Endothelial cell of umbilical vein (primary cell): ENCODE results near the gene ORC6. TPM values are rescaled to one million over a fixed set of nuclear protein-coding genes. Genes with fewer than 3 reads are reported as not detected.

Experiments
- BruUV-seq: library from RNA; stranded (reverse); fragments of 400-500 nt; replicated peaks from 2 replicates; lab custom pipeline; 2021; lab: Mats Ljungman, UMichigan
- CTCF ChIA-PET: fragments of 300-600, 350-600 bp; sonication (Branson Sonifier 250); formaldehyde crosslinking; loops from one replicate; lab custom pipeline; 2021; ENCODE audit warnings: antibody characterized with exemption, inconsistent platforms; lab: Charles Lee
- POLR2A ChIA-PET: fragments of 300-600, 350-600 bp; sonication (Branson Sonifier 250); formaldehyde crosslinking; loops from one replicate; lab custom pipeline; 2021; ENCODE audit warnings: antibody characterized with exemption, inconsistent platforms; lab: Charles Lee
- DNase-seq: peaks from one replicate; pipeline ENCODE4 v3.0.0-alpha.2; 2011; ENCODE audit warnings: low read depth, low spot score
- FAIRE-seq: peaks from 2 replicates; lab custom pipeline; 2011; peaks lifted over from hg19 to GRCh38; lab: Jason Lieb, UNC
- H2AFZ ChIP-seq: 2 replicates; pipeline ENCODE4 v1.6.0; 2012; ENCODE audit warnings: low read depth, low read length, control low read depth, inconsistent platforms
- H3K27ac ChIP-seq: 2 replicates; pipeline ENCODE4 v1.5.1; 2011; ENCODE audit warnings: low read depth, mild to moderate bottlenecking, control low read depth, low read length, moderate library complexity; ENCODE audit not compliant: insufficient read depth
- H3K27me3 ChIP-seq, 2 experiments: 2 replicates each; pipeline versions ENCODE4 v1.6.0 to v1.6.1; 2011; ENCODE audit warnings: low read length in 2 of 2, mixed read lengths in 1 of 2; ENCODE audit not compliant: control insufficient read depth in 2 of 2, insufficient read depth in 2 of 2
- H3K36me3 ChIP-seq, 2 experiments: 2 replicates in 1 of 2; 3 replicates in 1 of 2; pipeline ENCODE4 v1.5.1; 2011; ENCODE audit warnings: low read length in 2 of 2, mild to moderate bottlenecking in 1 of 2, moderate library complexity in 1 of 2; ENCODE audit not compliant: control insufficient read depth in 2 of 2, insufficient read depth in 2 of 2; ENCODE audit errors: extremely low read depth in 1 of 2
- H3K4me1 ChIP-seq: 3 replicates; pipeline ENCODE4 v1.5.1; 2011; ENCODE audit warnings: mild to moderate bottlenecking, low read length; ENCODE audit not compliant: control insufficient read depth, insufficient read depth; ENCODE audit errors: extremely low read depth
- H3K4me2 ChIP-seq: 2 replicates; pipeline ENCODE4 v1.6.1; 2011; ENCODE audit warnings: low read length, control low read depth, mixed read lengths; ENCODE audit not compliant: insufficient read depth
- H3K4me3 ChIP-seq, 3 experiments: fragments of 200-600 bp in 1 of 3; sonication (generic), shearing (Covaris generic) in 1 of 3; replicated peaks in 1 of 3; 2 replicates each; pipeline ENCODE4 v1.5.1; 2011 to 2016; ENCODE audit warnings: control low read depth in 3 of 3, low read length in 3 of 3, mild to moderate bottlenecking in 2 of 3, inconsistent platforms in 1 of 3, low read depth in 1 of 3, moderate library complexity in 1 of 3; ENCODE audit not compliant: insufficient read depth in 1 of 3
- H3K79me2 ChIP-seq: 2 replicates; pipeline ENCODE4 v1.6.0; 2012; ENCODE audit warnings: low read length, inconsistent platforms; ENCODE audit not compliant: control insufficient read depth, insufficient read depth
- H3K9ac ChIP-seq: replicated peaks from 2 replicates; pipeline ENCODE3; 2011; ENCODE audit warnings: low read length, control low read depth; ENCODE audit not compliant: insufficient read depth; ENCODE audit errors: extremely low read depth
- H3K9me1 ChIP-seq: replicated peaks from 3 replicates; pipeline ENCODE4 v1.6.0; 2011; ENCODE audit warnings: mild to moderate bottlenecking, low read length; ENCODE audit not compliant: control insufficient read depth, insufficient read depth; ENCODE audit errors: extremely low read depth
- H3K9me3 ChIP-seq: replicated peaks from 2 replicates; pipeline ENCODE4 v1.5.1; 2012; ENCODE audit warnings: low read length, inconsistent platforms; ENCODE audit not compliant: control insufficient read depth, insufficient read depth
- H4K20me1 ChIP-seq: replicated peaks from 2 replicates; pipeline ENCODE3; 2011; ENCODE audit warnings: mild to moderate bottlenecking, low read length; ENCODE audit not compliant: control insufficient read depth, insufficient read depth; ENCODE audit errors: extremely low read depth
- EZH2 ChIP-seq: IDR thresholded peaks from 2 replicates; pipeline ENCODE4 v1.6.1; 2012; ENCODE audit warnings: borderline replicate concordance, low read depth, mild to moderate bottlenecking, moderate library complexity, low read length, inconsistent platforms; ENCODE audit not compliant: severe bottlenecking
- FOS ChIP-seq: IDR thresholded peaks from 2 replicates; pipeline ENCODE4 v1.6.1; 2011; ENCODE audit warnings: mild to moderate bottlenecking, low read length, moderate library complexity, borderline replicate concordance; ENCODE audit not compliant: insufficient read depth
- GATA2 ChIP-seq: IDR thresholded peaks from 2 replicates; pipeline ENCODE4 v1.7.0; 2011; ENCODE audit warnings: low read depth, mild to moderate bottlenecking, moderate library complexity, mixed read lengths, low read length; ENCODE audit not compliant: insufficient read length, insufficient read depth
- JUN ChIP-seq: IDR thresholded peaks from 2 replicates; pipeline ENCODE4 v1.6.1; 2011; ENCODE audit warnings: borderline replicate concordance, low read depth; ENCODE audit not compliant: insufficient read length, insufficient read depth
- MAX ChIP-seq: IDR thresholded peaks from 2 replicates; pipeline ENCODE4 v1.6.1; 2011; ENCODE audit not compliant: insufficient read depth, insufficient read length
- POLR2A ChIP-seq: IDR thresholded peaks from 2 replicates; pipeline ENCODE4 v1.6.1; 2012; ENCODE audit warnings: low read depth, mild to moderate bottlenecking, control low read depth, low read length
- POLR2AphosphoS5 ChIP-seq: IDR thresholded peaks from 2 replicates; pipeline ENCODE4 v1.6.1; 2012; ENCODE audit warnings: low read depth, mild to moderate bottlenecking, control low read depth, low read length, moderate library complexity; ENCODE audit not compliant: insufficient read depth
- dilution Hi-C: fragments of 300-500 bp; cut with MboI; formaldehyde crosslinking; loops from one replicate; pipeline ENCODE4 v1.15.0; 2019; ENCODE audit warnings: low sequenced_read_pairs; ENCODE audit not compliant: extremely low pct_ligation_motif_present
- intact Hi-C: fragments of 100-400 bp; cut with micrococcal nuclease; formaldehyde crosslinking; loops from one replicate; pipeline ENCODE4 v1.10.0; 2022
- polyA plus RNA-seq, 4 experiments: library from polyadenylated mRNA; depleted of rRNA in 3 of 4; stranded (reverse) in 3 of 4; unstranded in 1 of 4; fragments of >200 nt; gene quantifications; 2 replicates each; pipeline versions ENCODE4 v1.2.1 to v1.2.3, GENCODE V29; 2011 to 2012; ENCODE audit warnings: missing spikeins in 1 of 4
- total RNA-seq: library from RNA; stranded (reverse); gene quantifications from 2 replicates; pipeline ENCODE4 v1.2.3, GENCODE V29; 2021

The ORC6 gene
- total and polyA plus RNA-seq, 2 donors (not counting 3 experiments of a cell fraction or from before 2014, with no cell fraction given) = 15.9 to 31.1 TPM

- ChIA-PET CTCF (interaction anchor here (1.2 kb wide), 1 partner anchor 9 kb away, joined by 3 read pairs; no protein-coding TSS in a partner anchor), POLR2A (no interaction called here)
- Histone ChIP-seq H3K9me1 (no peaks in the 10 kb centered on the region), H2AFZ (no peak overlapping the region), H3K79me2 (no peaks in the 10 kb centered on the region), H3K9ac (no peak overlapping the region), H3K27ac (no peak overlapping the region), H3K4me1 (no peaks in the 10 kb centered on the region), H3K27me3 (no peaks in the 10 kb centered on the region), H3K4me3 (no peak overlapping the region), H3K9me3 (no peaks in the 10 kb centered on the region), H3K36me3 (no peaks in the 10 kb centered on the region), H3K4me2 (no peak overlapping the region), H4K20me1 (no peaks in the 10 kb centered on the region)
- TF ChIP-seq FOS (no peak), POLR2A (no peak), MAX (no peak), JUN (no peak), POLR2AphosphoS5 (no peak)
- DNase-seq (no peak), FAIRE-seq (no peak)
- intact Hi-C loops (no loop called here), dilution Hi-C loops (no loop called here)
- no TSS peak for BruUV-seq
These were observed 24.2 kb downstream of the ORC6 start for GRCh38 chr16:46713634-46714033.

- no peak overlapping the region for H3K27ac ChIP-seq
- no peak overlapping the region for H3K4me3 ChIP-seq
- H2AFZ ChIP-seq = no peak overlapping the region
- H3K79me2 ChIP-seq = no peaks in the 10 kb centered on the region
- H3K9me3 ChIP-seq = no peaks in the 10 kb centered on the region
- no TSS peak for BruUV-seq
- POLR2A ChIA-PET = no interaction called here
- CTCF ChIA-PET = no interaction called here
- no peak for TF ChIP-seq GATA2
- no peak for TF ChIP-seq POLR2A
- TF ChIP-seq FOS = no peak
- no peak for TF ChIP-seq EZH2
- no peak for TF ChIP-seq MAX
- no peaks in the 10 kb centered on the region for H3K9me1 ChIP-seq
- H4K20me1 ChIP-seq = no peaks in the 10 kb centered on the region
- H3K4me2 ChIP-seq = no peak overlapping the region
- H3K9ac ChIP-seq = no peak overlapping the region
- H3K4me1 ChIP-seq = no peaks in the 10 kb centered on the region
- no peak for FAIRE-seq
- intact Hi-C loops (no loop called here), dilution Hi-C loops (no loop called here)
- no peaks in the 10 kb centered on the region for H3K27me3 ChIP-seq
- no peak for DNase-seq
- H3K36me3 ChIP-seq = no peaks in the 10 kb centered on the region
These were observed 25.5 kb downstream of the ORC6 start for GRCh38 chr16:46714797-46715591.
